ENCODE data around the gene SPDYE3.
"Not testable (repeated sequence)": the region's sequence is repeated elsewhere in the genome, so short reads cannot be mapped to it uniquely, and the experiment has no call there.

Gene SPDYE3

GRCh38 chr7:100307402-100307801, at the start of gene SPDYE3:
TSS of gene SPDYE3 (plus strand) at chr7:100307702. CDS start at chr7:100307886, 184 bp downstream.
- not testable (repeated sequence) for DNase-seq (ENCODE audit: low read depth); H3K4me3 ChIP-seq (ENCODE audit: low read depth, low read length)

GRCh38 chr7:100259984-100260383, 47.5 kb upstream of the SPDYE3 start:
- not testable (repeated sequence) for DNase-seq (ENCODE audit: low read depth); H3K4me3 ChIP-seq (ENCODE audit: low read depth, low read length)

- not testable (repeated sequence) for DNase-seq (ENCODE audit: low read depth); H3K4me3 ChIP-seq (ENCODE audit: low read depth, low read length)
These were observed 44.6 kb upstream of the SPDYE3 start for GRCh38 chr7:100262896-100263295.

- H3K4me3 ChIP-seq (ENCODE audit: low read depth, low read length); DNase-seq (ENCODE audit: low read depth): not testable (repeated sequence)
These were observed 43.3 kb upstream of the SPDYE3 start for GRCh38 chr7:100264223-100264622.

GRCh38 chr7:100264669-100265165, 42.8 kb upstream of the SPDYE3 start:
- not testable (repeated sequence) for H3K4me3 ChIP-seq (ENCODE audit: low read depth, low read length); DNase-seq (ENCODE audit: low read depth)

GRCh38 chr7:100265851-100266250, 41.7 kb upstream of the SPDYE3 start:
- H3K4me3 ChIP-seq (ENCODE audit: low read depth, low read length); DNase-seq (ENCODE audit: low read depth): not testable (repeated sequence)

- TF ChIP-seq CTCF (IDR thresholded peaks at IDR 0.05; ENCODE audit: insufficient read depth, low read depth, low read length, missing control alignments) = no peak
- DNase-seq (ENCODE audit: low read depth) = no peak
- no peak overlapping the region for H3K4me3 ChIP-seq (ENCODE audit: low read depth, low read length)
These were observed 40.7 kb upstream of the SPDYE3 start for GRCh38 chr7:100266576-100267354.

GRCh38 chr7:100267648-100268047, 39.9 kb upstream of the SPDYE3 start:
- H3K4me3 ChIP-seq (ENCODE audit: low read depth, low read length) = no peak overlapping the region
- no peak for TF ChIP-seq CTCF (IDR thresholded peaks at IDR 0.05; ENCODE audit: insufficient read depth, low read depth, low read length, missing control alignments)
- DNase-seq (ENCODE audit: low read depth) = no peak

- H3K4me3 ChIP-seq (ENCODE audit: low read depth, low read length) = not testable (repeated sequence)
These were observed 38.6 kb upstream of the SPDYE3 start for GRCh38 chr7:100268882-100269281.

GRCh38 chr7:100269306-100270045, 38.0 kb upstream of the SPDYE3 start:
- H3K4me3 ChIP-seq (ENCODE audit: low read depth, low read length); DNase-seq (ENCODE audit: low read depth): not testable (repeated sequence)

More at GRCh38 chr7:100268882-100269281, 38.6 kb upstream of the SPDYE3 start:
- not testable (repeated sequence) for DNase-seq (ENCODE audit: low read depth)

GRCh38 chr7:100270046-100270918, 37.2 kb upstream of the SPDYE3 start:
- not testable (repeated sequence) for DNase-seq (ENCODE audit: low read depth); H3K4me3 ChIP-seq (ENCODE audit: low read depth, low read length)

- not testable (repeated sequence) for DNase-seq (ENCODE audit: low read depth)
- H3K4me3 ChIP-seq (ENCODE audit: low read depth, low read length) = peak overlapping the region; percentile 31
These were observed 36.4 kb upstream of the SPDYE3 start for GRCh38 chr7:100270941-100271593.
